ENCODE data around the gene RNFT2. TPM values are rescaled to one million over a fixed set of nuclear protein-coding genes. Genes with fewer than 3 reads are reported as not detected.

RNFT2 gene
- total RNA-seq, 1 experiment from 2014 or later: 34.9 TPM

DNA sequence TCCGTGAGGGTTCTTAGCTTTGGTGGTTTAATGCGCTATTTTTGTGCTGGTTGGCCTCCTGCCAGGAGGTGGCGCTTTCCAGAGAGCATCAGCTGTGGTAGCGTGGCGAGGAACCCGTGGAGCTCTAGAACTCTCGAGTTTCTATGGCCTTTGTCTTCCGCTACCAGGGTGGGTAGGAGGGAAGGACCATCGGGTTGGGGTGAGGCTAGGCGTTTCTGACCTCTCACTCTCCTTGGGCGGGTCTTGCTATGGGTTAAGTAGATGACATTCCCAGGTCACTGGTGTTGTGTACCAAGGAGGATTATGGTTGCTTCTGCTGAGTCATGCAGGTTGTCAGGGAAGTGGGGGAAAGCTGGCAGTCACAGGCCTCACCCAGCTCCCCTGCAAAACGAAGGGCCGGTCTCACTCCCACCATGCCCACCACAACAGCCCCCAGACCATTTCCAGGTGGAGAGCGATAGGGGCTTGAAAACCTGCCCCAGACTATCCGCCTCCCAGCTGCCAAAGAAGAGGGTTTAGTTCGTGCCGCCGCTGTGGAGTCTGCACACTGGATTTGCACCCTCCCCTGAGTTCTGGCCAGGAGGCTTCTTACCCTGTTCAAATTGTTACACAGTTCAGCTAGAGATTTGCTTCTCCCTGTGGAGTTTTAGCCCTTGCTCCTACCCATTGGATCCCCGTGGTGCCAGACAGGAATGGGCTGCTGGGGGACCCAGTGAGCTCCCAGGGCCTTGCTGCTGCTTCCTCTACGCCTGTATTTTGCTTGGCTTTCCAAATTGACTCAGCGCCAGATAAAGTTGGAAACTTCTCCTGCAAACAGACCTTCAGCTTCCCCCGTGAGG is 21.9 kb downstream of the RNFT2 start:
- CTCF ChIA-PET: interaction anchor here (0.6 to 2.0 kb wide), 11 partner anchors 10 to 353 kb away, joined by 3 to 16 read pairs (median 4); no protein-coding TSS in a partner anchor
- H3K9ac ChIP-seq (ENCODE audit: low read length): peak overlapping the region; percentile 61
- TF ChIP-seq, protein P1, sequence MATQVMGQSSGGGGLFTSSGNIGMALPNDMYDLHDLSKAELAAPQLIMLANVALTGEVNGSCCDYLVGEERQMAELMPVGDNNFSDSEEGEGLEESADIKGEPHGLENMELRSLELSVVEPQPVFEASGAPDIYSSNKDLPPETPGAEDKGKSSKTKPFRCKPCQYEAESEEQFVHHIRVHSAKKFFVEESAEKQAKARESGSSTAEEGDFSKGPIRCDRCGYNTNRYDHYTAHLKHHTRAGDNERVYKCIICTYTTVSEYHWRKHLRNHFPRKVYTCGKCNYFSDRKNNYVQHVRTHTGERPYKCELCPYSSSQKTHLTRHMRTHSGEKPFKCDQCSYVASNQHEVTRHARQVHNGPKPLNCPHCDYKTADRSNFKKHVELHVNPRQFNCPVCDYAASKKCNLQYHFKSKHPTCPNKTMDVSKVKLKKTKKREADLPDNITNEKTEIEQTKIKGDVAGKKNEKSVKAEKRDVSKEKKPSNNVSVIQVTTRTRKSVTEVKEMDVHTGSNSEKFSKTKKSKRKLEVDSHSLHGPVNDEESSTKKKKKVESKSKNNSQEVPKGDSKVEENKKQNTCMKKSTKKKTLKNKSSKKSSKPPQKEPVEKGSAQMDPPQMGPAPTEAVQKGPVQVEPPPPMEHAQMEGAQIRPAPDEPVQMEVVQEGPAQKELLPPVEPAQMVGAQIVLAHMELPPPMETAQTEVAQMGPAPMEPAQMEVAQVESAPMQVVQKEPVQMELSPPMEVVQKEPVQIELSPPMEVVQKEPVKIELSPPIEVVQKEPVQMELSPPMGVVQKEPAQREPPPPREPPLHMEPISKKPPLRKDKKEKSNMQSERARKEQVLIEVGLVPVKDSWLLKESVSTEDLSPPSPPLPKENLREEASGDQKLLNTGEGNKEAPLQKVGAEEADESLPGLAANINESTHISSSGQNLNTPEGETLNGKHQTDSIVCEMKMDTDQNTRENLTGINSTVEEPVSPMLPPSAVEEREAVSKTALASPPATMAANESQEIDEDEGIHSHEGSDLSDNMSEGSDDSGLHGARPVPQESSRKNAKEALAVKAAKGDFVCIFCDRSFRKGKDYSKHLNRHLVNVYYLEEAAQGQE (IDR thresholded peaks at IDR 0.05; ENCODE audit: low read depth): no peak
- TF ChIP-seq POLR2AphosphoS5 (IDR thresholded peaks at IDR 0.05; ENCODE audit: low read depth, low read length) (peak; percentile 78), TCF7L2 (IDR thresholded peaks at IDR 0.05; ENCODE audit: borderline replicate concordance, extremely low read depth, insufficient read depth, insufficient read length) (no peak), POLR2A (IDR thresholded peaks at IDR 0.05; ENCODE audit: borderline replicate concordance, extremely low read depth, insufficient read depth, insufficient read length) (no peak), ZFX (IDR thresholded peaks at IDR 0.05) (peak; percentile 83), CEBPB (IDR thresholded peaks at IDR 0.05; ENCODE audit: low read depth) (no peak), RAD21 (IDR thresholded peaks at IDR 0.05; ENCODE audit: low read depth) (no peak), ATF3 (IDR thresholded peaks at IDR 0.05) (no peak), EZH2phosphoT487 (IDR thresholded peaks at IDR 0.05; ENCODE audit: borderline replicate concordance) (no peak), ELF1 (IDR thresholded peaks at IDR 0.05; ENCODE audit: borderline replicate concordance, low read depth) (no peak), SP1 (IDR thresholded peaks at IDR 0.05; ENCODE audit: low read depth) (no peak; the same call in 1 of the 2 replicates), SRF (IDR thresholded peaks at IDR 0.05; ENCODE audit: low read depth) (no peak), EGR1 (IDR thresholded peaks at IDR 0.05; ENCODE audit: low read depth) (no peak), MAX (IDR thresholded peaks at IDR 0.05) (peak; percentile 69), CBX3 (IDR thresholded peaks at IDR 0.05; ENCODE audit: low read depth) (0 out of 2 replicates have a peak, but pooled peaks have one; percentile 60)
- TF ChIP-seq, protein P2, sequence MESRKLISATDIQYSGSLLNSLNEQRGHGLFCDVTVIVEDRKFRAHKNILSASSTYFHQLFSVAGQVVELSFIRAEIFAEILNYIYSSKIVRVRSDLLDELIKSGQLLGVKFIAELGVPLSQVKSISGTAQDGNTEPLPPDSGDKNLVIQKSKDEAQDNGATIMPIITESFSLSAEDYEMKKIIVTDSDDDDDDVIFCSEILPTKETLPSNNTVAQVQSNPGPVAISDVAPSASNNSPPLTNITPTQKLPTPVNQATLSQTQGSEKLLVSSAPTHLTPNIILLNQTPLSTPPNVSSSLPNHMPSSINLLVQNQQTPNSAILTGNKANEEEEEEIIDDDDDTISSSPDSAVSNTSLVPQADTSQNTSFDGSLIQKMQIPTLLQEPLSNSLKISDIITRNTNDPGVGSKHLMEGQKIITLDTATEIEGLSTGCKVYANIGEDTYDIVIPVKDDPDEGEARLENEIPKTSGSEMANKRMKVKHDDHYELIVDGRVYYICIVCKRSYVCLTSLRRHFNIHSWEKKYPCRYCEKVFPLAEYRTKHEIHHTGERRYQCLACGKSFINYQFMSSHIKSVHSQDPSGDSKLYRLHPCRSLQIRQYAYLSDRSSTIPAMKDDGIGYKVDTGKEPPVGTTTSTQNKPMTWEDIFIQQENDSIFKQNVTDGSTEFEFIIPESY (IDR thresholded peaks at IDR 0.05; ENCODE audit: extremely low read depth, insufficient replicate concordance, low read length): no peak
- TF ChIP-seq, protein P3, sequence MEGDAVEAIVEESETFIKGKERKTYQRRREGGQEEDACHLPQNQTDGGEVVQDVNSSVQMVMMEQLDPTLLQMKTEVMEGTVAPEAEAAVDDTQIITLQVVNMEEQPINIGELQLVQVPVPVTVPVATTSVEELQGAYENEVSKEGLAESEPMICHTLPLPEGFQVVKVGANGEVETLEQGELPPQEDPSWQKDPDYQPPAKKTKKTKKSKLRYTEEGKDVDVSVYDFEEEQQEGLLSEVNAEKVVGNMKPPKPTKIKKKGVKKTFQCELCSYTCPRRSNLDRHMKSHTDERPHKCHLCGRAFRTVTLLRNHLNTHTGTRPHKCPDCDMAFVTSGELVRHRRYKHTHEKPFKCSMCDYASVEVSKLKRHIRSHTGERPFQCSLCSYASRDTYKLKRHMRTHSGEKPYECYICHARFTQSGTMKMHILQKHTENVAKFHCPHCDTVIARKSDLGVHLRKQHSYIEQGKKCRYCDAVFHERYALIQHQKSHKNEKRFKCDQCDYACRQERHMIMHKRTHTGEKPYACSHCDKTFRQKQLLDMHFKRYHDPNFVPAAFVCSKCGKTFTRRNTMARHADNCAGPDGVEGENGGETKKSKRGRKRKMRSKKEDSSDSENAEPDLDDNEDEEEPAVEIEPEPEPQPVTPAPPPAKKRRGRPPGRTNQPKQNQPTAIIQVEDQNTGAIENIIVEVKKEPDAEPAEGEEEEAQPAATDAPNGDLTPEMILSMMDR (IDR thresholded peaks at IDR 0.05 in 2 of 3, conservative IDR thresholded peaks at IDR 0.05 in 1 of 3; ENCODE audit: borderline replicate concordance in 1 of 3, insufficient read depth in 1 of 3, low read depth in 2 of 3, low read length in 2 of 3): peak; percentile 16 to 43 (median 18); a peak in 2 of 6 replicates

More for the DNA sequence above, 21.9 kb downstream of the RNFT2 start:
- intact Hi-C loops (cut with micrococcal nuclease): no loop called here
- no peaks in the 10 kb centered on the region for H3K9me3 ChIP-seq (ENCODE audit: control insufficient read depth in 1 of 2, insufficient read depth in 1 of 2, low read depth in 1 of 2, low read length in 2 of 2)
- peaks cover 5 to 16% of the 10 kb centered on the region in 2 experiments; a peak in 2 of 4 replicates for H3K4me1 ChIP-seq (ENCODE audit: control insufficient read depth in 1 of 2, insufficient read depth in 2 of 2, low read length in 2 of 2)
- BruUV-seq (replicated peaks): TSS peak; percentile 89
- H3K4me2 ChIP-seq (ENCODE audit: low read length): peak overlapping the region; percentile 75
- no peaks in the 10 kb centered on the region for H3K27me3 ChIP-seq (ENCODE audit: insufficient read depth, low read length)
- H4K20me1 ChIP-seq (ENCODE audit: insufficient read depth): no peaks in the 10 kb centered on the region
- H3K36me3 ChIP-seq (ENCODE audit: control insufficient read depth in 1 of 2, insufficient read depth in 2 of 2, low read length in 2 of 2): no peaks in the 10 kb centered on the region; a peak in 1 of 4 replicates
- peak overlapping the region; percentile 75 to 76 for H3K4me3 ChIP-seq (replicated peaks in 1 of 2; ENCODE audit: low read depth in 1 of 2, low read length in 2 of 2)
- DNase-seq (ENCODE audit: low read depth, low spot score) (peak; percentile 53), ATAC-seq (peak; percentile 85)
- RAD21 ChIA-PET (ENCODE audit: low non-redundant PET in 1 of 2, low total read pairs in 2 of 2, uncharacterized antibody in 2 of 2, unreplicated experiment in 2 of 2): no interaction called here
- H3K27ac ChIP-seq (ENCODE audit: low read depth, low read length): peak overlapping the region; percentile 67
- peak overlapping the region; percentile 71 for H2AFZ ChIP-seq (ENCODE audit: low read depth, low read length, poor library complexity, severe bottlenecking)
- peaks cover 14% of the 10 kb centered on the region; the same call in 1 of the 2 replicates for H3K79me2 ChIP-seq (ENCODE audit: insufficient read depth, low read length)
- POLR2A ChIA-PET: interaction anchor here (1.3 to 1.6 kb wide), 3 partner anchors 9 to 14 kb away, joined by 3 to 6 read pairs (median 3); no protein-coding TSS in a partner anchor
- no peaks in the 10 kb centered on the region for H3K9me2 ChIP-seq (ENCODE audit: insufficient read depth)

Measured in HCT116 (cell line).